Middle frontal gyrus (tissue), 1 donor: ENCODE results near the gene PEX3.
"Not testable (repeated sequence)": the region's sequence is repeated elsewhere in the genome, so short reads cannot be mapped to it uniquely, and the experiment has no call there.

ENCODE experiments used
- DNase-seq: peaks from one replicate; pipeline ENCODE4 v3.0.0-alpha.2; 2015; ENCODE audit warnings: low spot score; ENCODE audit errors: extremely low spot score

The PEX3 gene

DNA sequence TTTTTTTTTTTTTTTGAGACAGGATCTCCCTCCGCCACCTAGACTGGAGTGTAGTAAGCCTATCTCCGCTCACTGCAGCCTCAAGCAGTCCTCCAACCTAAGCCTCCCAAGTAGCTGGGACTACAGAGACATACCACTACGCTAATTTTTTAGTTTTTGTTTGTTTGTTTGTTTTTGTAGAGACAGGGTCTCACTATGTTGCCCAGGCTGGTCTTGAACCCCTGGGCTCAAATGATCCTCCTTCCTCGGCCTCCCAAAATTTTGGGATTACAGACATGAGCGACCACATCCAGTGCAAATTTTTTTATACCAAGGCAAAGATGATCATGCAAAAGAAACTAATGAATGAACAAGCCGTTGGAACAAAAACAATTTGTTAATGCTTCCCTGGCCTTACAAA, 55.6 kb downstream of the PEX3 start:
- no peak for DNase-seq

GRCh38 chr6:143506620-143507019, 56.0 kb downstream of the PEX3 start:
- no peak for DNase-seq

DNA sequence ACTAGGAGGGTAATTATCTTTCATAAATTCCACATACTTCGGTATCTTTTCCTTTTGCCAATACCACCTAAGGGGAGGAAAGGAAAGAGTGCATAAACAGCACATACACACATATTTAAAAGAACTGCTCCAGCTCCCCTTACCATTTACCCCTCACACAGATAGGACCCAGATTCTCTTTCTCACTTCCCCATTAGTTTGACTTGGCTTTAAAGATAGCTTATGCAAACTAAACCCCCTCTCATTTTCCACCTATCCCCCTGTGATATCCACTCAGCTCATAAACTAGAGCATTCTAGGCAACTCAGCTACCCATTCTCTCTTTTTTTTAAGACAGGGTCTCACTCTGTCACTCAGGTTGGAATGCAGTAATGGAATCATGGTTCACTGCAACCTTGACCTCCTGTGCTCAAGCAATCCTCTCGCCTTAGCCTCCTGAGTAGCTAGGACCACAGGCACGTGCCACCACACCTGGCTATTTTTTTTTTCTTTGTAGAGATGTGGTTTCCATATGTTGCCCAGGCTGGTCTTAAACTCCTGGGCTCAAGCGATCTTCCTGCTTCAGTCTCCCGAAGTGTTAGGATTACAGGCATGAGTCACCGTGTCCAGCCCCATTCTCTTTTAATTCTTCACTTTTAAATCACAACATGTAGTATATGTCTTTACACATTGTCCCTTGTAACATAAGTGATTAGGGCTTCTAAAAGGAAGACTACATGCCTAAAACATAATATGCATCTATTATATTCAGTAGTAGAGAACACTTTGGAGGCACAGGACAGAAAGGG, 56.9 kb downstream of the PEX3 start:
- DNase-seq: no peak

DNA sequence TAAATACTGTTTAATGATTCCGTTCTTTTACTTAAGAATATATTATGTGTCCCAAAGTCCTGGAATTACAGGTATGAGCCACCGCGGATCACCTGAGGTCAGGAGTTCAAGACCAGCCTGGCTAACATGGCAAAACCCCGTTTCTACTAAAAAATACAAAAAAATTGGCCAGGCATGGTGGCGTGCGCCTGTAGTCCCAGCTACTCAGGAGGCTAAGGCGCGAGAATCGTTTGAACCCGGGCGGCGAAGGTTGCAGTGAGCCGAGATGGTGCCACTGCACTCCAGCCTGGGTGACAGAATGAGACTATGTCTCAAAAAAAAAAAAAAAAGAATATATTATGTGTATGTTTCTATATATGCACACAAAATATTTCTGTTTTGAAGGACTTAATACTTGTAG, 59.7 kb downstream of the PEX3 start:
- not testable (repeated sequence) for DNase-seq

DNA sequence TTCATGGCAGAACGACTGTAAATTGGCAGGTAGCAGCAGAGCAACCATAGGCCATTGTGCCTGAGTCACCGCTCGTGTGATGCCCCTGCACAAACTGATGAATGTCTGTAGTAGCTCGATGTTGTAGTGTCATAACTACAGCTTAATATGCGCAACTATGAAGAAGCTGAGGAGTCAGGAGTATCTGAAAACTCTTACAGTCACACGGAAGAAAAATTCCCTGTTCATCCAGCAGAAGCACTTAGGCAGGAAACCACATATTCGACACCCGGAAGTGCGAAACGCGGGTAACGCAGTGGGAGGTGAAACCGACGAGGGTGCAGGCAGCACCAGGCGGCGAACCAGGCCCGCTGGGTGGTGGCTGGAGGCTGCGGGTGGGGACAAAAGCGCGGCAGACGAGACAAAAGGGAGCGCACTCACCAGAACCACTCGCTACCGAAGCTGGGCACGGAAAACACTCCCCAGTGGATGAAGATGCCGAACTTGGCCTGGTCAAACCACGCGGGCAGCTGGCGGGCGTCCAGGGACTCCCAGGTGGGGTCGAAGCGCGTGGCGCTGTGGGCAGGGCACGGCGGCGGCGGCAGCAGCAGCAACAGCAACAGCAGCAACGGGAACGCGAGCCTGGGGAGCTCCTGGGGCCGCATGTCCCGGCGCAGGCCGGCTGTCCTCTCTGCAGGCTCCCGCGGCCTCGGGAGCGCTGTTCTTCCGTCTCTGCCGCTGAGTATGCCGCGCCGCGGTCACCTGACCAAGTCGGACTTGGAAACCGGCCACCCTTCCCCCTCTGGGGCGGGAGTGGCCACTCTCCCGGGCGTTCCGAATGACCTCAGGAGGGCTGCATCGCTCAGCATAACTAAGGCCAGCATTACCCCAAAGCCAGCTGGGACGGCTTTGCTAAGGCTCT, 60.6 kb downstream of the PEX3 start, which contains the start of gene FUCA2:
Gene FUCA2 (minus strand): TSS at position 730 of the 901 bp plus-strand sequence. CDS start 86 bp downstream, at position 644.
- DNase-seq: peak; percentile 55

DNA sequence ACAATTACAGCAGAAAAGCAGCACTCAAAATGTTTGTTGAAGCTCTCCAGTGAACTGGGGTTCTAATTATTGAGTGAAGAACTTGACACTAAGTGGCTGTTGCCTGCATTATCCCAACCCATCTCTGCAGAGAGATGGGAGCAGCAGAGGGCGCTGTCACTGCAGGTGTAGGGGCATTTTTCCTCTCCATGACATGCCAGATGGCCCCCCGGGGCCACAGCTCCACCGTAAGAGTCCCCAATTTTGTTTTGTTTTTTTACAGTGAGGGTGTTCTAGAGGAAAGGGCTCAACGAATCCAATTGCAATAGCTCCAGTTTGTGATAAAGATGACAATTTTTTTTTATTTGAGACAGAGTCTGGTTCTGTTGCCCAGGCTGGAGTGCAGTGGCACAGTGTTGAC, 62.8 kb downstream of the PEX3 start:
- DNase-seq: no peak

- DNase-seq: no peak
Measured at GRCh38 chr6:143515061-143515760, 64.6 kb downstream of the PEX3 start.

DNA sequence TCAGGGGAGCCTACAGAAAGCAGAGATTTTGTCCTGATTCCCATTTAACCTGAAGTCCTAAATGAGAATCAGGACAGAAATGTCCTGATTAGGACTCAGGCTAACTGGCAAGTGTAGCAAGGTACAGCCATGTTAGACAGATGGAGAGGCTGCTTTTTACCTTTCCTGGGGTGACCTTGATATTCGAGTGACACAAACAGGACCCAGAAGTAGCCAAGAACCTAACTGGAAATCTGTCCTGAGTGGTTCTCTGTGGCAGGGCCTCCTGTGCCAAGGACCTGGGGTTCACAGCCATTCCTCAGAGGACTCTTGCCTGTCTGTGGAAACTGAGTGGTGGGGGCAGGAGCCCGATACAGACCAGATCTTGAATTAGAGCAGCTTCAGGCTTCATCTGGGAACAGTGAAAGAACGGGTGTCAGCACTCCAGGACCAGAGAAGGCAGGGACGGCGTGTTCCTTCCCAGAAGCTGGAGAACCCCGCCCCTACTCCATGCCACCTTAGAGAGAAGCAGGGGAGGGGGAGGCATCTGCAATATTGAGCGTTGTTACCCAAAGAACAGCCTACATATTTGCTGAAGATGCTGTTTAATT, 65.3 kb downstream of the PEX3 start:
- no peak for DNase-seq

DNA sequence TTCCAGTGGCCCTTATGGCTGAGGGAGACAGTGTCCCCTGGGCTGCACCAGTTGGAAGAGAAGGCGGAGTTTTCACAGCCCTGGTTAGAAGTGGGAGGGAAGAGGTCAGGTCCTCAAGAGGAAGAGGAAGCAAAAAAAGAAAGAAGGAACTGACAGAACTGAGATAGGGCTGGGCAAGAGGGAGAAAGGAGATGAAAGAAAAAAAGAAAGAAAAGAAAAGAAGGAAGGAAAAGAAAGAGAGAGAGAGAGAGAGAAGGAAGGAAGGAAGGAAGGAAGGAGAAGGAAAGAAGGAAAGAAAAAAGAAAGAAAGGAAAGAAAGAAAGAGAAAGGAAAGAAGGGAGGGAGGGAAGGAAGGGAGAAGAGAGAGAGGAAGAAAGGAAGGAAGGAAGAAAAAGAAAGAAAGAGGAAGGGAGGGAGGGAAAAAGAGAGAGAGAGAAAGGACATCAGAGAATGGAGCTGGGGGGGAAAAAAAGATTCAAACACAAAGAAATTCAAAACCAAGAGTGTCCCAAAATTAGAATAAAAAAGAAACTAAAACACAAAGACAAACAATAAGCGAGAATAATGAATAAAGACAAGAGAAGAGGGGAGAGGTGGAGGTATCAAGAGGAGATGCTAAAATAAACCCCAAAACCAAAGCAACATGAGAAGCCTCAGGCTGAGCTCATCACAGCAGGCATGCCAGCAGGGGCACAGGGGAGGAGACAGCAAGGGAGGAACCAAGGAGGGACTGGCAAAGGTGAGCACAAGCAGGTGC, 66.3 kb downstream of the PEX3 start:
- no peak for DNase-seq

- DNase-seq: no peak
Measured at GRCh38 chr6:143517447-143517773, 66.8 kb downstream of the PEX3 start.

DNA sequence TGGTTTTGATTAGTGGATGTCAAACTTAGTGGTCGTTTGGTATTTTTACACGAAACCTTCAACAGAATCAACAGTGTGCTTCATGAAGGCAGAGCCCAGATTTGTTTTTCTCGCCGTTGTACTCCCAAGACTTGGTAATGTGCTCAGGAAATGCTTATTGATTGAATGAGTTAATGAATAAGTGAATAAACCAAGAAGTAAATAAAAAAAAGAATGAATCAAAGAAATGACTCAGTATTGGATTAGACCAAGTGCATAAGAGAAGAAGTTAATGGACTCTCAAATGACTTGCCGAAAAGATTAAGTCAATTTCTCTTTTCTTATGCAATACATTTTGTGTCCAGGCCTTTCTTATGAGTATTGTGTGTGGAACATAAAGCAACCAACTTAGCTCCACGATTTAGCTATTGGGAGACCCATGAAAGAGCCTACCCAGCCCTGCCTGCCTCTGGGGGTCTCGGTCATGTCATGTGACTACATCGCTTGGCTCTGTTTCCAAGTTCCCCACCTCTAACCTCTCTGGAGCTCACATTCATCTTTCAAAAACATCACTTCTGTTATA, 71.5 kb downstream of the PEX3 start:
- DNase-seq: no peak

DNA sequence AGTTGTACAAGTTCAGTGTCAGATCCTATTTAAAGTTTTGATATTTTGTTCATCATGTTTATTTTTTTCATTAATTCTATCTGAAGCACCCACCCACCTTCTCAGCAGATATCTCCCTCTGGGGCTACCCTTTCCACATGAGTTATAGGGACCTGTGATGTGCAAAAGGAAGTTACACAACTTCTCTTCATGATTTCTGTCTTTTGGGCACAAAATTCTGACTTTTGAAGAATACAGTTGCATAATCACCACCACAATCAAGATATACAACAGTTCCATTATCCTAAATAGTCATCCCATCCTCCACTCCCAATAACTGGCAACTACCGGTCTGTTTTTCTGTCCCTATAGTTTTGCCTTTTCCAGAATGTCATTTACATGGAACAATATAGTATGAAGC, 74.8 kb downstream of the PEX3 start:
- DNase-seq: no peak

- no peak for DNase-seq
Measured at GRCh38 chr6:143527677-143528076, 77.1 kb downstream of the PEX3 start.

DNA sequence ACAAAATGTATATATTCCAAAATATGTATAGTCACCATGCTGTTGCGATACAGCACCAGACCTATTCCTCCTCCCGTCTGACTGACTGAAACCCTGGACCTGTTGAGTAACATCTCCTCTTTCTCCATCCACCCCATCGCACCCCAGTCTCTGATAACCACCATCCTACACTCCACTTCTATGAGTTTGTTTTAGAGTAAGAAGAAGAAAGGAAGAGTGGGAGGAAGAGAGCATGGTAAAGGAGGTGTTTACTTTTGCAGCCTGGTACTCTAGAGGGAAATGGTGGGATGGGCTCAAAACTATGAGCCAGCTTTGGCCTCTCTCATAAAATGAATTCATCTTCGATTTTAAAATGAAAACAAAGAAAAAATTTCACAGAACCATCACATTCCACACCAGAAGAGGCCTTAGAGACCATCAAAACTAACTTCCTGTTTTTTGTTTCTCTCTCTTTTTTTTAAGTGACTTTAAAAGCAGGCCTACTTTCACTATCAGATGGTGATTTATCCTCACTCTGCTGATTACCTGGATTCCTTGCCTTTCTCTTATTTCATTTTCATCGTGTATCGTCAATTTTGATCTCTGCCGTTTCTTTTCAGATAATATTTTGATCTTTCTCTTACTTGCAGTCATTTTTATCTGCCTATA, 77.7 kb downstream of the PEX3 start:
- no peak for DNase-seq

GRCh38 chr6:143529095-143529494, 78.5 kb downstream of the PEX3 start:
- DNase-seq: no peak

GRCh38 chr6:143531720-143532499, 81.3 kb downstream of the PEX3 start:
- no peak for DNase-seq

DNA sequence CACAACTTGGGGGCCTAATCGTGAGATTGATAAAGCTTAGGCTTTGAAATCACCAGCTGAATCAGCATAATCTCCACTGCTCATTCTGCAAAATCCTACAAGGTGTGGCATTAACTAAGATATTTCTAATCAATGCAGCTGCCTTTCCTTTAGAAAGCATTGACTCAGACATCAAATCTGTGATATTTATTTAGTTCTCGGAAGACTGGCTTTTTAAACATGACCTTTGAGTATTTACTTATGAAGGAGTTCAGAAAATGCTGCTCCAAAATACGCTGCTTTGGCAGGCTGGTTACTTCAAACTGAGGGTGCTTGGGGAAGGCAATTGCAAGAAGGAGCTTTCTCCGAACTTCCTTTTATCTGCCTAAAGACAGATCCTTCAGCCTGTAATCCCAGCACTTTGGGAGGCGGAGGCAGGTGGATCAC, 84.6 kb downstream of the PEX3 start:
- no peak for DNase-seq

GRCh38 chr6:143536461-143536865, 85.9 kb downstream of the PEX3 start:
- no peak for DNase-seq
